Measurements from ENCODE around the gene HNRNPM. TPM values are rescaled to one million over a fixed set of nuclear protein-coding genes. Genes with fewer than 3 reads are reported as not detected.

Gene HNRNPM
- total RNA-seq, 1 experiment from 2014 or later, result 298 TPM

GRCh38 chr19:8397271-8397670, 47.5 kb upstream of the HNRNPM start (continued):
- TF ChIP-seq YY1 (IDR thresholded peaks at IDR 0.05; ENCODE audit: extremely low read depth, insufficient replicate concordance, low read depth, low read length), result no peak
- no peak for TF ChIP-seq EGR1 (IDR thresholded peaks at IDR 0.05; ENCODE audit: low read depth)
- TF ChIP-seq FOSL1 (IDR thresholded peaks at IDR 0.05; ENCODE audit: low read depth), result no peak
- TF ChIP-seq EZH2 (IDR thresholded peaks at IDR 0.05), result no peak
- TF ChIP-seq CEBPB (IDR thresholded peaks at IDR 0.05; ENCODE audit: low read depth), result no peak

- POLR2A ChIA-PET, result no interaction called here
- RAD21 ChIA-PET (ENCODE audit: low non-redundant PET in 1 of 2, low total read pairs in 2 of 2, uncharacterized antibody in 2 of 2, unreplicated experiment in 2 of 2), result no interaction called here
- no peaks in the 10 kb centered on the region for H3K9me3 ChIP-seq (ENCODE audit: control insufficient read depth in 1 of 2, insufficient read depth in 1 of 2, low read depth in 1 of 2, low read length in 2 of 2)
- no peaks in the 10 kb centered on the region for H3K9me2 ChIP-seq (ENCODE audit: insufficient read depth)
- intact Hi-C loops (cut with micrococcal nuclease), result loop anchor here (2.0 kb wide), 1 partner anchor 51 kb away; no protein-coding TSS in a partner anchor
- CTCF ChIA-PET, result interaction anchor here (1.1 kb wide), 1 partner anchor 15 kb away, joined by 3 read pairs; the partner anchor contains the start of gene MARCHF2
- H3K27ac ChIP-seq (ENCODE audit: low read depth, low read length), result no peak overlapping the region; the same call in 1 of the 2 replicates
- no peak overlapping the region for H3K9ac ChIP-seq (ENCODE audit: low read length)
- H2AFZ ChIP-seq (ENCODE audit: low read depth, low read length, poor library complexity, severe bottlenecking), result no peak overlapping the region
- BruUV-seq (replicated peaks), result no TSS peak
- H3K27me3 ChIP-seq (ENCODE audit: insufficient read depth, low read length), result no peaks in the 10 kb centered on the region
- peaks cover 3 to 10% of the 10 kb centered on the region in 2 experiments; a peak in 2 of 4 replicates for H3K4me1 ChIP-seq (ENCODE audit: control insufficient read depth in 1 of 2, insufficient read depth in 2 of 2, low read length in 2 of 2)
- no peak overlapping the region for H3K4me2 ChIP-seq (ENCODE audit: low read length)
- ATAC-seq (no peak), DNase-seq (ENCODE audit: low read depth, low spot score) (no peak)
- H3K79me2 ChIP-seq (ENCODE audit: insufficient read depth, low read length), result peaks cover 57% of the 10 kb centered on the region
- H3K4me3 ChIP-seq (replicated peaks in 1 of 2; ENCODE audit: low read depth in 1 of 2, low read length in 2 of 2), result no peak overlapping the region
- H3K36me3 ChIP-seq (ENCODE audit: control insufficient read depth in 1 of 2, insufficient read depth in 2 of 2, low read length in 2 of 2), result peaks cover 0 to 4% of the 10 kb centered on the region in 2 experiments; a peak in 3 of 4 replicates
- H4K20me1 ChIP-seq (ENCODE audit: insufficient read depth), result no peaks in the 10 kb centered on the region
- no peak for TF ChIP-seq CEBPB (IDR thresholded peaks at IDR 0.05; ENCODE audit: low read depth)
- TF ChIP-seq RAD21 (IDR thresholded peaks at IDR 0.05; ENCODE audit: low read depth), result no peak
Measured at GRCh38 chr19:8397746-8398310, 46.9 kb upstream of the HNRNPM start.

DNA sequence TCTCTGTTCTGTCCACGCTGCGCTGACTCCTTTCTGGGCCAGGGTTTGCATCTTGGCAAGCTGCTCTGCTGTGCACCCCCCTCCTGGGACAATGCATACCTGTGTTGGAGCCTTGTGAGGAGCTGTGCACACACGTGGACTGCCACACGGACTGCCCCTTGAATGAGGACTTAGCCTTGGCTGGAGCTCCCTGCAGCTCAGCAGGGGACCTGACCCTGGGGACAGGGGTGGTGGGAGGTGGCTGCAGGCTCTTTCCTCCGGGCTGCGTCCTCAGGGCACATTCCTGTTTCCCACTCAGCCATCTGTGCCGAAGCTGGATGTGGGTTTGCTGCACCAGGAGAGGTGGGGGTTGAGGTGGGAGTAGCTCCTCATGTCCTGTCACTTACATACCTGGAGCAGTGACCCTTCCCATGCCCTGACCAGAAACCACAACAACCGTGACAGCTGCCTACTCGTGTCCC, 46.4 kb upstream of the HNRNPM start:
- no TSS peak for BruUV-seq (replicated peaks)
- H3K79me2 ChIP-seq (ENCODE audit: insufficient read depth, low read length), result peaks cover 52% of the 10 kb centered on the region
- peaks cover 0 to 9% of the 10 kb centered on the region in 2 experiments; a peak in 3 of 4 replicates for H3K36me3 ChIP-seq (ENCODE audit: control insufficient read depth in 1 of 2, insufficient read depth in 2 of 2, low read length in 2 of 2)
- no peak overlapping the region for H3K9ac ChIP-seq (ENCODE audit: low read length)
- no peak overlapping the region for H2AFZ ChIP-seq (ENCODE audit: low read depth, low read length, poor library complexity, severe bottlenecking)
- ChIA-PET RAD21 (ENCODE audit: low non-redundant PET in 1 of 2, low total read pairs in 2 of 2, uncharacterized antibody in 2 of 2, unreplicated experiment in 2 of 2) (no interaction called here), CTCF (interaction anchor here (1.1 to 1.2 kb wide), 2 partner anchors 15 to 45 kb away, joined by 3 read pairs; partner anchors contain the start of gene MARCHF2), POLR2A (no interaction called here)
- H3K27ac ChIP-seq (ENCODE audit: low read depth, low read length), result no peak overlapping the region
- ATAC-seq (no peak), DNase-seq (ENCODE audit: low read depth, low spot score) (no peak)
- H3K9me2 ChIP-seq (ENCODE audit: insufficient read depth), result no peaks in the 10 kb centered on the region
- no peaks in the 10 kb centered on the region for H4K20me1 ChIP-seq (ENCODE audit: insufficient read depth)
- intact Hi-C loops (cut with micrococcal nuclease), result no loop called here
- H3K27me3 ChIP-seq (ENCODE audit: insufficient read depth, low read length), result no peaks in the 10 kb centered on the region
- no peak overlapping the region for H3K4me3 ChIP-seq (replicated peaks in 1 of 2; ENCODE audit: low read depth in 1 of 2, low read length in 2 of 2)
- H3K4me1 ChIP-seq (ENCODE audit: control insufficient read depth in 1 of 2, insufficient read depth in 2 of 2, low read length in 2 of 2), result peaks cover 3 to 10% of the 10 kb centered on the region in 2 experiments; a peak in 2 of 4 replicates
- TF ChIP-seq ZNF274 (IDR thresholded peaks at IDR 0.05; ENCODE audit: low read depth, low read length) (no peak), EZH2 (IDR thresholded peaks at IDR 0.05) (no peak), SP1 (IDR thresholded peaks at IDR 0.05; ENCODE audit: low read depth) (no peak), SRF (IDR thresholded peaks at IDR 0.05; ENCODE audit: low read depth) (no peak), JUND (IDR thresholded peaks at IDR 0.05) (no peak), SIN3A (IDR thresholded peaks at IDR 0.05; ENCODE audit: low read depth) (no peak), ELF1 (IDR thresholded peaks at IDR 0.05; ENCODE audit: borderline replicate concordance, low read depth) (no peak), FOSL1 (IDR thresholded peaks at IDR 0.05; ENCODE audit: low read depth) (no peak), ZFX (IDR thresholded peaks at IDR 0.05) (no peak), ZBTB33 (IDR thresholded peaks at IDR 0.05; ENCODE audit: extremely low read depth, insufficient replicate concordance, low read length) (no peak), POLR2A (IDR thresholded peaks at IDR 0.05; ENCODE audit: borderline replicate concordance, extremely low read depth, insufficient read depth, insufficient read length) (no peak), CEBPB (IDR thresholded peaks at IDR 0.05; ENCODE audit: low read depth) (no peak), CBX3 (IDR thresholded peaks at IDR 0.05; ENCODE audit: low read depth) (no peak), YY1 (IDR thresholded peaks at IDR 0.05; ENCODE audit: extremely low read depth, insufficient replicate concordance, low read depth, low read length) (no peak), RAD21 (IDR thresholded peaks at IDR 0.05; ENCODE audit: low read depth) (no peak), ATF3 (IDR thresholded peaks at IDR 0.05) (no peak)
- TF ChIP-seq, protein P1, sequence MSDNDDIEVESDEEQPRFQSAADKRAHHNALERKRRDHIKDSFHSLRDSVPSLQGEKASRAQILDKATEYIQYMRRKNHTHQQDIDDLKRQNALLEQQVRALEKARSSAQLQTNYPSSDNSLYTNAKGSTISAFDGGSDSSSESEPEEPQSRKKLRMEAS (IDR thresholded peaks at IDR 0.05), result no peak
- H3K4me2 ChIP-seq (ENCODE audit: low read length), result no peak overlapping the region
- no peaks in the 10 kb centered on the region for H3K9me3 ChIP-seq (ENCODE audit: control insufficient read depth in 1 of 2, insufficient read depth in 1 of 2, low read depth in 1 of 2, low read length in 2 of 2)

All from HCT116 (cell line).